GM23338 (cell line): ENCODE data around the gene HLCS. TPM values are rescaled to one million over a fixed set of nuclear protein-coding genes. Genes with fewer than 3 reads are reported as not detected.

Experiments used
- ATAC-seq: fragments of 200-7000 bp; cut with Tn5 transposase; 3 replicates; pipeline ENCODE4 v1.9.1; 2020
- DNase-seq: peaks from one replicate; pipeline ENCODE4 v3.0.0-alpha.2; 2015; ENCODE audit warnings: low spot score
- H2AFZ ChIP-seq: fragments of 200-600 bp; sonication (generic); 2 replicates; pipeline ENCODE4 v1.8.0; 2016; ENCODE audit warnings: antibody characterized with exemption, mild to moderate bottlenecking, moderate library complexity
- H3F3A ChIP-seq: fragments of 200-600 bp; sonication (generic); replicated peaks from 2 replicates; pipeline ENCODE4 v1.8.0; 2017; ENCODE audit warnings: antibody characterized with exemption, mixed run types, low read depth
- H3K27ac ChIP-seq: fragments of 200-600 bp; sonication (generic); 2 replicates; pipeline ENCODE4 v1.6.1; 2016; ENCODE audit warnings: low read depth
- H3K27me3 ChIP-seq: fragments of 200-600 bp; sonication (generic); 2 replicates; pipeline ENCODE4 v1.8.0; 2016; ENCODE audit warnings: mild to moderate bottlenecking, mixed run types, moderate library complexity; ENCODE audit not compliant: insufficient read depth
- H3K36me3 ChIP-seq: fragments of 200-600 bp; sonication (generic); 2 replicates; pipeline ENCODE4 v1.8.0; 2016; ENCODE audit warnings: mild to moderate bottlenecking; ENCODE audit not compliant: insufficient read depth
- H3K4me1 ChIP-seq: fragments of 200-600 bp; sonication (generic); 2 replicates; pipeline ENCODE4 v1.8.0; 2016; ENCODE audit warnings: mild to moderate bottlenecking, moderate library complexity; ENCODE audit not compliant: insufficient read depth
- H3K4me2 ChIP-seq: fragments of 200-600 bp; sonication (generic); 2 replicates; pipeline ENCODE4 v1.7.1; 2017; ENCODE audit warnings: mixed run types
- H3K4me3 ChIP-seq: fragments of 200-600 bp; sonication (generic); 2 replicates; pipeline ENCODE4 v1.6.1; 2016; ENCODE audit warnings: mixed run types
- H3K79me2 ChIP-seq: fragments of 200-600 bp; sonication (generic); replicated peaks from 2 replicates; pipeline ENCODE4 v1.8.0; 2017; ENCODE audit warnings: mild to moderate bottlenecking; ENCODE audit not compliant: insufficient read depth
- H3K9me2 ChIP-seq: fragments of 200-600 bp; sonication (generic); 2 replicates; pipeline ENCODE4 v1.8.0; 2017; ENCODE audit not compliant: insufficient read depth
- H4K20me1 ChIP-seq: fragments of 200-600 bp; sonication (generic); replicated peaks from 2 replicates; pipeline ENCODE4 v1.8.0; 2017; ENCODE audit warnings: mild to moderate bottlenecking; ENCODE audit not compliant: insufficient read depth
- H3K27ac Mint-ChIP-seq: 2 replicates; pipeline ENCODE4 v1.8.0; 2020; ENCODE audit warnings: inconsistent platforms, mild to moderate bottlenecking, moderate library complexity, mixed read lengths
- H3K27me3 Mint-ChIP-seq: 3 replicates; pipeline ENCODE4 v1.8.0; 2022; ENCODE audit warnings: low read depth, mild to moderate bottlenecking, moderate library complexity, mixed read lengths, inconsistent platforms; ENCODE audit not compliant: insufficient read depth, poor library complexity
- H3K36me3 Mint-ChIP-seq: 3 replicates; pipeline ENCODE4 v1.8.0; 2021; ENCODE audit warnings: low read depth, mild to moderate bottlenecking, inconsistent platforms, moderate library complexity, mixed read lengths
- H3K4me1 Mint-ChIP-seq: 3 replicates; pipeline ENCODE4 v1.8.0; 2020; ENCODE audit warnings: mild to moderate bottlenecking, inconsistent platforms, mixed read lengths
- H3K4me3 Mint-ChIP-seq: 3 replicates; pipeline ENCODE4 v1.8.0; 2021; ENCODE audit warnings: moderate library complexity, mild to moderate bottlenecking, inconsistent platforms, mixed read lengths
- H3K9me3 Mint-ChIP-seq: 3 replicates; pipeline ENCODE4 v1.8.0; 2020; ENCODE audit warnings: moderate library complexity, mild to moderate bottlenecking, inconsistent platforms, mixed read lengths
- CREB1 ChIP-seq: fragments of 250-450 bp; sonication (Bioruptor Pico); IDR thresholded peaks from 2 replicates; pipeline ENCODE4 v1.5.0; 2020; ENCODE audit warnings: low read depth, mild to moderate bottlenecking, moderate library complexity
- CTCF ChIP-seq, 2 experiments: fragments of 200-600 bp in 1 of 2; sonication (generic) in 1 of 2; conservative IDR thresholded peaks; 2 replicates each; pipeline versions ENCODE4 v1.5.1 to v1.6.1; 2016 to 2017; ENCODE audit warnings: antibody characterized with exemption in 2 of 2, low read depth in 2 of 2, mild to moderate bottlenecking in 2 of 2, moderate library complexity in 1 of 2
- EZH2phosphoT487 ChIP-seq: fragments of 200-600 bp; sonication (generic); IDR thresholded peaks from one replicate; pipeline ENCODE4 v1.8.1; 2018; ENCODE audit warnings: antibody characterized with exemption; ENCODE audit not compliant: unreplicated experiment
- JUNB ChIP-seq: IDR thresholded peaks from one replicate; pipeline ENCODE4 v1.6.1; 2016; ENCODE audit warnings: antibody characterized with exemption; ENCODE audit not compliant: unreplicated experiment
- NANOG ChIP-seq: IDR thresholded peaks from 2 replicates; pipeline ENCODE4 v1.6.1; 2016; ENCODE audit warnings: antibody characterized with exemption, borderline replicate concordance
- POLR2AphosphoS5 ChIP-seq: IDR thresholded peaks from 2 replicates; pipeline ENCODE4 v1.6.1; 2016; ENCODE audit warnings: antibody characterized with exemption, low read depth
- REST ChIP-seq: IDR thresholded peaks from one replicate; pipeline ENCODE4 v1.6.1; 2018; ENCODE audit warnings: antibody characterized with exemption; ENCODE audit not compliant: unreplicated experiment
- STAT1 ChIP-seq: IDR thresholded peaks from one replicate; pipeline ENCODE4 v1.6.1; 2016; ENCODE audit warnings: antibody characterized with exemption; ENCODE audit not compliant: unreplicated experiment
- ZNF114 ChIP-seq: fragments of 250-450 bp; sonication (Bioruptor Pico); IDR thresholded peaks from 2 replicates; pipeline ENCODE4 v1.5.0; 2020; ENCODE audit warnings: mild to moderate bottlenecking, moderate library complexity
- polyA plus RNA-seq: library from polyadenylated mRNA; unstranded; fragments of >200 nt; fragmentation: Nextera tagmentation; extraction: Ambion mirVana; gene quantifications from 2 replicates; pipeline ENCODE4 v1.2.1, GENCODE V29; 2016
- total RNA-seq: library from RNA; depleted of rRNA; stranded (reverse); fragments of >200 nt; shearing (Covaris generic); gene quantifications from 2 replicates; pipeline ENCODE4 v1.2.3, GENCODE V29; 2014
- TF ChIP-seq, protein P1 (sequence below): IDR thresholded peaks from 2 replicates; pipeline ENCODE4 v1.6.1; 2016; ENCODE audit warnings: antibody characterized with exemption

Gene HLCS
- total and polyA plus RNA-seq, 2 experiments from 2014 or later = 6.1 to 14.7 TPM

DNA sequence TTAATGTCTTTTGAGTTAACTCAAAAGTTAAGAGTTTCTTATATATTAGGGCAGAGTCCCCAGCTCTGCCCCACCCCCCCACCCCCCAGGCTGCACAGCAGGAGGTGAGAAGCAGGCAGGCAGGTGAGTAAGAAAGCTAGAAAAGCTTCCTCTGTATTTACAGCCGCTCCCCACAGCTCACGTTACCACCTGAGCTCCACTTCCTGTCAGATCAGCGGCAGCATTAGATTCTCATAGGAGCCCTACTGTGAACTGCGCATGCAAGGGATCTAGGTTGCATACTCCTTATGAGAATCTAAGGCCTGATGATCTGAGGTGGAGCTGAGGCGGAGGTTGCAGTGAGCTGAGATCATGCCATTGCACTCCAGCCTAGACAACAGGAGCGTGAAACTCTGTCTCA is 185.6 kb downstream of the HLCS start:
- peaks cover 7% of the 10 kb centered on the region for H3K4me1 Mint-ChIP-seq

DNA sequence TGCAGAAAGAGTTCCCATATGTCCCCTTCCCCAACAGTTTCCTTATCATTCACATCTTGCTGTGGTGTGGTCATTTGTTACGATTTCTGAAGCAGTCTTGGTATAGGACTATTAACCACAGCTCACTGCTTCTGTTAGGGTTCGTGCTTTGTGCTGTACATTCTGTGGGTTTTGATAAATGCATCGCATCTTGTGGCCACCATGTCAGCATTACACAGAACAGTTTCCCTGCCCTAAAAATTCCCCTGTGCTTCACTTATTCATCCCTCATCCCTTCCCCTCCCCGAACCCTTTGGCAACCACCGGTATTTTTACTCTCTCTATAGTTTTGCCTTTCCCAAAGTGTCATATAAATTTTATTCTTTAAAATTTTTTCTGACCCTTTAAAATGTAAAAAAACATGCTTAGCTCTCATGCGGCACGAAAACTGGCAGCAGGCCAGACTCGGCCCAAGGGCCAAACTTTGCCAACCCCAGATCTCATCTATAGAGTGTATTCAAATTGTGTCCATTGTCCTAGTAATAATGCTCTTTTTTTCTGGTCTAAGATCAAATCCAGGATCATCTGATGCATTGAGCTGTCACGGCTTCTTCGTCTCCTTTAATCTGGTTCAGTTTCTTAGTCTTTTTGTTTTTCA is 189.4 kb downstream of the HLCS start:
- H3K27me3 ChIP-seq = no peaks in the 10 kb centered on the region
- Mint-ChIP-seq H3K9me3 (peaks cover 27% of the 10 kb centered on the region), H3K4me3 (no peak overlapping the region), H3K36me3 (peaks cover 18% of the 10 kb centered on the region; the same call in 2 of the 3 replicates), H3K27ac (no peak overlapping the region), H3K27me3 (no peaks in the 10 kb centered on the region), H3K4me1 (no peaks in the 10 kb centered on the region)
- TF ChIP-seq JUNB (no peak), POLR2AphosphoS5 (no peak), CTCF (conservative IDR thresholded peaks at IDR 0.05; ENCODE audit: low read depth in 2 of 2) (no peak), CREB1 (no peak), ZNF114 (CRISPR knock-in tag) (no peak), REST (no peak), EZH2phosphoT487 (no peak), NANOG (no peak)
- TF ChIP-seq, protein P1, sequence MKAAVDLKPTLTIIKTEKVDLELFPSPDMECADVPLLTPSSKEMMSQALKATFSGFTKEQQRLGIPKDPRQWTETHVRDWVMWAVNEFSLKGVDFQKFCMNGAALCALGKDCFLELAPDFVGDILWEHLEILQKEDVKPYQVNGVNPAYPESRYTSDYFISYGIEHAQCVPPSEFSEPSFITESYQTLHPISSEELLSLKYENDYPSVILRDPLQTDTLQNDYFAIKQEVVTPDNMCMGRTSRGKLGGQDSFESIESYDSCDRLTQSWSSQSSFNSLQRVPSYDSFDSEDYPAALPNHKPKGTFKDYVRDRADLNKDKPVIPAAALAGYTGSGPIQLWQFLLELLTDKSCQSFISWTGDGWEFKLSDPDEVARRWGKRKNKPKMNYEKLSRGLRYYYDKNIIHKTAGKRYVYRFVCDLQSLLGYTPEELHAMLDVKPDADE = no peak
- ATAC-seq = no peak
- H3K27ac ChIP-seq = no peak overlapping the region
- H3K9me2 ChIP-seq = no peaks in the 10 kb centered on the region
- H3K4me2 ChIP-seq = no peak overlapping the region
- no peaks in the 10 kb centered on the region for H3F3A ChIP-seq
- DNase-seq = no peak
- no peaks in the 10 kb centered on the region for H3K4me1 ChIP-seq
- H4K20me1 ChIP-seq = no peaks in the 10 kb centered on the region
- no peaks in the 10 kb centered on the region for H3K36me3 ChIP-seq
- no peak overlapping the region for H3K4me3 ChIP-seq
- no peaks in the 10 kb centered on the region for H3K79me2 ChIP-seq
- no peak overlapping the region for H2AFZ ChIP-seq

More for the DNA sequence above, 185.6 kb downstream of the HLCS start:
- no peak for TF ChIP-seq CREB1
- TF ChIP-seq STAT1 = no peak
- DNase-seq (no peak), ATAC-seq (no peak)
- Histone ChIP-seq H3F3A (no peaks in the 10 kb centered on the region), H4K20me1 (no peaks in the 10 kb centered on the region), H3K4me3 (no peak overlapping the region), H3K9me2 (peaks cover 12% of the 10 kb centered on the region), H3K27ac (no peak overlapping the region), H3K36me3 (no peaks in the 10 kb centered on the region), H3K4me1 (peaks cover 11% of the 10 kb centered on the region; the same call in 1 of the 2 replicates), H2AFZ (no peak overlapping the region), H3K27me3 (no peaks in the 10 kb centered on the region), H3K79me2 (no peaks in the 10 kb centered on the region), H3K4me2 (no peak overlapping the region)
- peaks cover 19% of the 10 kb centered on the region; the same call in 2 of the 3 replicates for H3K36me3 Mint-ChIP-seq
- H3K27ac Mint-ChIP-seq = no peak overlapping the region
- no peak overlapping the region for H3K4me3 Mint-ChIP-seq
- peaks cover 29% of the 10 kb centered on the region for H3K9me3 Mint-ChIP-seq
- H3K27me3 Mint-ChIP-seq = peaks cover 5% of the 10 kb centered on the region
